ENCODE results near the gene CADM1.

- TF ChIP-seq CTCF (IDR thresholded peaks at IDR 0.05) = no peak
- TF ChIP-seq POLR2A (IDR thresholded peaks at IDR 0.05; ENCODE audit: low read depth) = no peak
Measured at GRCh38 chr11:115291325-115291724, 212.9 kb downstream of the CADM1 start.

Measured in esophagus muscularis mucosa (tissue), 3 donors.